ENCODE data around the gene TNFRSF1B.

DNA sequence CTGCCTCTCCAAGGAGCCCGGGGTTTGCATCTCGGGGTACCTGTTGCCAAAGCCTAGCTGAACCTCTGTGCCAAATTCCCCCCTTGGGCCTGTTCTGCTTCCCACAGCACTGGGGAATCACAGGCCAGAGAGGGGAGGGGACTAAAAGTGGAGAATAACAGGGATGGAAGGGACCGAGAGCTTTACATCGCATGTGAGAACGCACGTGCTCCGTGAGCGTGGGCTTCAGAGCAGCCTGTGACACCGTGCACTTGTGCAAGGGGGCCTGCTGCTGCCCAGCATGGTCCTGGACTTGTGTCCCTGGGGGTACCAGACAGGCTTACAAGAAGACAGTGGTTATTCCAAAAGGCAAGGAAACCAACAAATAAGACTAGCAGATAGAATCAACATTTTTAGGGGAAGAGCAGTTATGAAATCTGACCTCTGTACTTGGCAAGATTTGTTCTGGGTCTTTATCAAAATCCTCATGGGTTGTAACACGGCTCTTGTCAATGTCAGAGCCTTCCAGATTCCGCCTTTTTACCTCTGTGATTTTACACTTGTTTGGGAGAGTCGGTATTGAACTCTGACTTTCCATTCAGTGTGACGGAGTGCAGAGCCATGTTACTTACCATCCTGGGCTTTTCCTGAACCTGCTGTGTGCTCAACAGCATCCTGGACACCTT lies 36.2 kb upstream of the TNFRSF1B start:
- no peak for TF ChIP-seq POLR2A (IDR thresholded peaks at IDR 0.05)
- TF ChIP-seq, protein P1, sequence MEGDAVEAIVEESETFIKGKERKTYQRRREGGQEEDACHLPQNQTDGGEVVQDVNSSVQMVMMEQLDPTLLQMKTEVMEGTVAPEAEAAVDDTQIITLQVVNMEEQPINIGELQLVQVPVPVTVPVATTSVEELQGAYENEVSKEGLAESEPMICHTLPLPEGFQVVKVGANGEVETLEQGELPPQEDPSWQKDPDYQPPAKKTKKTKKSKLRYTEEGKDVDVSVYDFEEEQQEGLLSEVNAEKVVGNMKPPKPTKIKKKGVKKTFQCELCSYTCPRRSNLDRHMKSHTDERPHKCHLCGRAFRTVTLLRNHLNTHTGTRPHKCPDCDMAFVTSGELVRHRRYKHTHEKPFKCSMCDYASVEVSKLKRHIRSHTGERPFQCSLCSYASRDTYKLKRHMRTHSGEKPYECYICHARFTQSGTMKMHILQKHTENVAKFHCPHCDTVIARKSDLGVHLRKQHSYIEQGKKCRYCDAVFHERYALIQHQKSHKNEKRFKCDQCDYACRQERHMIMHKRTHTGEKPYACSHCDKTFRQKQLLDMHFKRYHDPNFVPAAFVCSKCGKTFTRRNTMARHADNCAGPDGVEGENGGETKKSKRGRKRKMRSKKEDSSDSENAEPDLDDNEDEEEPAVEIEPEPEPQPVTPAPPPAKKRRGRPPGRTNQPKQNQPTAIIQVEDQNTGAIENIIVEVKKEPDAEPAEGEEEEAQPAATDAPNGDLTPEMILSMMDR (IDR thresholded peaks at IDR 0.05) = no peak
